Measurements from ENCODE around the gene C9orf78. TPM values are rescaled to one million over a fixed set of nuclear protein-coding genes. Genes with fewer than 3 reads are reported as not detected.
"Not testable (repeated sequence)": the region's sequence is repeated elsewhere in the genome, so short reads cannot be mapped to it uniquely, and the experiment has no call there.

The C9orf78 gene
- total RNA-seq, 4 donors from 2014 or later = 31.2 to 92.3 (median 51.5) TPM

DNA sequence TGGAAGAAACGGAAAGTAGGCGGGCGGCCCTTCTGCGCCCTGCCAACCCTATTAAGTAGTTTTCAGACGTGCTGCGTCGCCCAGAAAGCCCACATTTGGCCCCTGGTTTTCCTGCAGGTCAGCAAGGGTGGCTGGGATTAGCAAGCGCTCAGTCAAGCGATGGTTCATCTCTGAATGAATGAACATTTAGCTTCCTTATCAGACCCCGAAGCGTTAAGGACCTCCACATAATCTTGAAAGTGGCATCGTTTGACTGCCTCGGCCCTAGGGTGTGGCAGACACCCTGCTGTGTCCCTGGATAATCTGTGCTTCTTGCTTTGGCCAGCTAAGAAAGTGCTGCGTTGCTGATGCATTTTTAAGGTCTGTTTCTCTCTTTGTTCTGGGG is 31.4 kb downstream of the C9orf78 start:
- 1% methylated on average over 14 of the region's 14 CpGs; no CpG with 5 or more reads in 1 of the 2 donors for WGBS, 2 donors
- Histone ChIP-seq H3K9me3 (no peaks in the 10 kb centered on the region), H3K27me3 (no peaks in the 10 kb centered on the region), H3K4me1 (peaks cover 8 to 26% (median 9%) of the 10 kb centered on the region in 3 donors), H3K4me3 (peak overlapping the region; percentile 75 to 99 (median 94)), H3K36me3 (peaks cover 0 to 40% (median 3%) of the 10 kb centered on the region in 3 donors), H3K27ac (peak overlapping the region; percentile 91 to 96 (median 92))
- DNase-seq = no peak
- intact Hi-C loops (cut with DNase I) = no loop called here
- TF ChIP-seq POLR2A (IDR thresholded peaks at IDR 0.05) = no peak
- TF ChIP-seq, protein P1, sequence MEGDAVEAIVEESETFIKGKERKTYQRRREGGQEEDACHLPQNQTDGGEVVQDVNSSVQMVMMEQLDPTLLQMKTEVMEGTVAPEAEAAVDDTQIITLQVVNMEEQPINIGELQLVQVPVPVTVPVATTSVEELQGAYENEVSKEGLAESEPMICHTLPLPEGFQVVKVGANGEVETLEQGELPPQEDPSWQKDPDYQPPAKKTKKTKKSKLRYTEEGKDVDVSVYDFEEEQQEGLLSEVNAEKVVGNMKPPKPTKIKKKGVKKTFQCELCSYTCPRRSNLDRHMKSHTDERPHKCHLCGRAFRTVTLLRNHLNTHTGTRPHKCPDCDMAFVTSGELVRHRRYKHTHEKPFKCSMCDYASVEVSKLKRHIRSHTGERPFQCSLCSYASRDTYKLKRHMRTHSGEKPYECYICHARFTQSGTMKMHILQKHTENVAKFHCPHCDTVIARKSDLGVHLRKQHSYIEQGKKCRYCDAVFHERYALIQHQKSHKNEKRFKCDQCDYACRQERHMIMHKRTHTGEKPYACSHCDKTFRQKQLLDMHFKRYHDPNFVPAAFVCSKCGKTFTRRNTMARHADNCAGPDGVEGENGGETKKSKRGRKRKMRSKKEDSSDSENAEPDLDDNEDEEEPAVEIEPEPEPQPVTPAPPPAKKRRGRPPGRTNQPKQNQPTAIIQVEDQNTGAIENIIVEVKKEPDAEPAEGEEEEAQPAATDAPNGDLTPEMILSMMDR (IDR thresholded peaks at IDR 0.05) = no peak

GRCh38 chr9:129802833-129803675 is 32.0 kb downstream of the C9orf78 start, which contains the start of gene TOR1B:
Gene TOR1B, plus strand, starts transcription at chr9:129803184. Its CDS starts 29 bp downstream, at chr9:129803213.
- Histone ChIP-seq H3K36me3 (peaks cover 0 to 34% (median 3%) of the 10 kb centered on the region in 3 donors), H3K27ac (peak within 1 kb of the TSS; percentile 91 to 96 (median 92)), H3K4me1 (peaks cover 8 to 26% (median 9%) of the 10 kb centered on the region in 3 donors), H3K27me3 (no peaks in the 10 kb centered on the region), H3K4me3 (peak within 1 kb of the TSS; percentile 75 to 99 (median 94)), H3K9me3 (no peaks in the 10 kb centered on the region)
- TF ChIP-seq POLR2A (IDR thresholded peaks at IDR 0.05) = peak in 3 of 4 donors; percentile 29 to 82 (median 81)
- TF ChIP-seq, protein P1 (IDR thresholded peaks at IDR 0.05) = peak in 1 of 6 experiments; percentile 5
- intact Hi-C loops (cut with DNase I) = no loop called here
- WGBS, 2 donors = 0 to 1% methylated on average over 3 to 41 of the region's 93 CpGs
- DNase-seq = peak; percentile 82

- Histone ChIP-seq H3K4me1 (peaks cover 8 to 26% (median 9%) of the 10 kb centered on the region in 3 donors), H3K36me3 (peaks cover 0 to 19% (median 3%) of the 10 kb centered on the region in 3 donors), H3K27me3 (no peaks in the 10 kb centered on the region), H3K4me3 (no peak overlapping the region), H3K27ac (no peak overlapping the region), H3K9me3 (no peaks in the 10 kb centered on the region)
- 81 to 89% methylated on average over 15 to 17 of the region's 17 CpGs for WGBS, 2 donors
- TF ChIP-seq POLR2A (IDR thresholded peaks at IDR 0.05) = no peak
- TF ChIP-seq, protein P1 (IDR thresholded peaks at IDR 0.05) = no peak
- intact Hi-C loops (cut with DNase I) = no loop called here
- DNase-seq = no peak
Measured at GRCh38 chr9:129801504-129801903, 33.6 kb downstream of the C9orf78 start.

DNA sequence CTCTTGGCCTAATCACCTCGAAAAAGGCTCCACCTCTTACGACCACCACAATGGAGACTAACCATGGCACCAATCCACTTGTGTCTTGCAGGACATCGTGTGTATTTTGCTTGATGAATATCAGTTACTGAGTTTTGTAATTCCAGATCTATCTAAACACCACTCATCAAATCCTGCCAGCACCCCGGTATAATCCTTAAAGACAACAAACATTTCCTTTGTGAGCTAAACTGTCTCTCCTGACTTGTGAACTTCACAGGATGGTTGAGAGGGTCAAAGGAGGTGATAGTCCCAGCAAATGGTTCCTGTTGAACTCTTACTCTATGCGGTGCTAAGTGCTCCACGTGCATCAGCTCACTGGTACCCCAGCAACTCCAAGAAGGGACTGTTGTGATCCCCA is 36.1 kb downstream of the C9orf78 start:
- H3K27me3 ChIP-seq = peaks cover 0 to 15% (median 0%) of the 10 kb centered on the region in 4 donors
- peaks cover 3 to 9% (median 4%) of the 10 kb centered on the region in 3 donors for H3K4me1 ChIP-seq
- 47 to 54% methylated on average over 6 of the region's 6 CpGs for WGBS, 2 donors
- no peaks in the 10 kb centered on the region for H3K36me3 ChIP-seq
- no peaks in the 10 kb centered on the region for H3K9me3 ChIP-seq
- no peak overlapping the region for H3K27ac ChIP-seq
- intact Hi-C loops (cut with DNase I) = no loop called here
- no peak overlapping the region for H3K4me3 ChIP-seq
- TF ChIP-seq POLR2A (IDR thresholded peaks at IDR 0.05) = no peak
- TF ChIP-seq, protein P1 (IDR thresholded peaks at IDR 0.05) = no peak
- DNase-seq = no peak

- H3K9me3 ChIP-seq; DNase-seq; H3K36me3 ChIP-seq; H3K4me1 ChIP-seq; H3K27ac ChIP-seq; intact Hi-C loops (cut with DNase I); H3K4me3 ChIP-seq: not testable (repeated sequence)
- 0 to 67% methylated on average over 1 to 2 of the region's 2 CpGs for WGBS, 2 donors
- peaks cover 0 to 37% (median 0%) of the 10 kb centered on the region in 4 donors for H3K27me3 ChIP-seq
Measured at GRCh38 chr9:129796029-129796428, 39.0 kb downstream of the C9orf78 start.

Measured in esophagus squamous epithelium (tissue), 5 donors.